ENCODE results near the gene NHS.

Gene NHS

DNA sequence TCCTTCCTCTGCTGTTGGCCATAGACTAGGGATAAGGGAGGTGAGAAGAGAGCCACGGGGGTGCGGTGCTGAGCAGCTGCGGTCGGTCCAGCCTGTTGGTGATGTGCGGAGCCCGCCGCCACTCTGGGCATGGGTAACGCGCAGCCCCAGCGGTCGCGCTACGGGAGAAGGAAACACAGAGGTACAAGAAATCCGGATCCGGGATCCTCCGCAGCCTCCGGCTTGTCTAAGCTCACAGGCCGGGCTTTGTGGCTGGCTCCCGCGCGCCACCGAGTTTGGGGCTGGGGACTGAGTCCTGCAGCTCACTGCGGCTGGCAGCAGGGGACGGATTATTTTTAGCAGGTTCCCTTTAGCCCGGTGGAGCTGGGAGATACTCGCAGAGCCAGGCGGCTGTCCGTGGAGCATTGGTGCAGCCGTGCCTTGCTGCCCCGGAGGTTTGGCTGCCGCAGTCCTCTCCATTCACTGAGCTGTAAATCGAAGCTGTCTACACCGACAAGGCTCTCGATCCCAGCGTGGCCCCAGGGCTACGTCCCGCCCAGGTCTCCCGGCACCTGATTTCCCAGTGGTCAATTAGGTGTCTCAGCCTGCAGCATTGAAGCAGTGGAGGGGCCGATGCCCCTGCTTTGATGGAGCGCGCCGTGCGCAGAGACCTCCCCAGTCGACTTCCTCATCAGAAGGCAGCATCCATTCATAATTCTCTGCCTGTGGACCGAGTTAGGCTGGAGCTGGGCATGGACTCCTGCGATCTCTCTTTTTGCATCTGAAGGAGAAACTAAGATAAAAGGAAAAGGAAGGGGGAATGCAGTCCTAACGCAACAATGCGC lies 280.4 kb downstream of the NHS start:
- Histone ChIP-seq H3K4me2 (ENCODE audit: low read depth, low read length) (no peak overlapping the region), H3K4me1 (ENCODE audit: low read length) (no peaks in the 10 kb centered on the region), H3K36me3 (replicated peaks; ENCODE audit: insufficient read depth, low read length) (no peaks in the 10 kb centered on the region), H3K9me3 (replicated peaks; ENCODE audit: insufficient read depth, low read length) (no peaks in the 10 kb centered on the region), H3K9me2 (replicated peaks; ENCODE audit: insufficient read depth, low read length) (no peaks in the 10 kb centered on the region), H3K27me3 (replicated peaks; ENCODE audit: insufficient read depth, low read length) (no peaks in the 10 kb centered on the region), H4K20me1 (ENCODE audit: insufficient read depth, low read length) (no peaks in the 10 kb centered on the region), H3K9ac (ENCODE audit: low read length) (no peak overlapping the region), H3K4me3 (ENCODE audit: low read length) (no peak overlapping the region), H3F3A (ENCODE audit: insufficient read depth, low read length) (no peaks in the 10 kb centered on the region), H3K27ac (ENCODE audit: low read length) (no peak overlapping the region), H2AFZ (ENCODE audit: low read length) (no peak overlapping the region), H3K79me2 (ENCODE audit: low read length) (no peaks in the 10 kb centered on the region)
- DNase-seq, result no peak
- TF ChIP-seq, protein P1, sequence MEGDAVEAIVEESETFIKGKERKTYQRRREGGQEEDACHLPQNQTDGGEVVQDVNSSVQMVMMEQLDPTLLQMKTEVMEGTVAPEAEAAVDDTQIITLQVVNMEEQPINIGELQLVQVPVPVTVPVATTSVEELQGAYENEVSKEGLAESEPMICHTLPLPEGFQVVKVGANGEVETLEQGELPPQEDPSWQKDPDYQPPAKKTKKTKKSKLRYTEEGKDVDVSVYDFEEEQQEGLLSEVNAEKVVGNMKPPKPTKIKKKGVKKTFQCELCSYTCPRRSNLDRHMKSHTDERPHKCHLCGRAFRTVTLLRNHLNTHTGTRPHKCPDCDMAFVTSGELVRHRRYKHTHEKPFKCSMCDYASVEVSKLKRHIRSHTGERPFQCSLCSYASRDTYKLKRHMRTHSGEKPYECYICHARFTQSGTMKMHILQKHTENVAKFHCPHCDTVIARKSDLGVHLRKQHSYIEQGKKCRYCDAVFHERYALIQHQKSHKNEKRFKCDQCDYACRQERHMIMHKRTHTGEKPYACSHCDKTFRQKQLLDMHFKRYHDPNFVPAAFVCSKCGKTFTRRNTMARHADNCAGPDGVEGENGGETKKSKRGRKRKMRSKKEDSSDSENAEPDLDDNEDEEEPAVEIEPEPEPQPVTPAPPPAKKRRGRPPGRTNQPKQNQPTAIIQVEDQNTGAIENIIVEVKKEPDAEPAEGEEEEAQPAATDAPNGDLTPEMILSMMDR (IDR thresholded peaks at IDR 0.05; ENCODE audit: low read length), result no peak

DNA sequence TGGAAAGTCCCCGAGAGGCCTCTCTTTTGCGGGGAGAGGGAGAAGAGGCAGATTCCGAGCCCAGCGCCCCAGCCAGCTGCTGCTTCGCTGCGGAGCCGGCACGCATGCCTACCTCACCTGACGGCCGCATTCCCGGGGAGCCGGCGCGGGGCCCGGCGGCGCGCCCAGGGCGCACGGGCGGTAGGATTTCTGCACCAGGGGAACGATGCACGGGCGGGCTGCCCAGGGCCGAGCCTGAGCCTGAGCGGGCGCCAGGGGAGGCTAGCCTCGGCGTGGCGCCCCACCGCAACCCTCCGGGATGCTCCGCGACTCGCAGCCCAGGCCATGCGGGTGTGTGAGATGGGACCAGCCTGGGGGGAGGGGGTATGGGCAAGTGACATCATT lies 281.0 kb downstream of the NHS start:
- H3F3A ChIP-seq (ENCODE audit: insufficient read depth, low read length), result no peaks in the 10 kb centered on the region
- H3K27me3 ChIP-seq (replicated peaks; ENCODE audit: insufficient read depth, low read length), result no peaks in the 10 kb centered on the region
- no peaks in the 10 kb centered on the region for H4K20me1 ChIP-seq (ENCODE audit: insufficient read depth, low read length)
- H3K36me3 ChIP-seq (replicated peaks; ENCODE audit: insufficient read depth, low read length), result no peaks in the 10 kb centered on the region
- no peak for DNase-seq
- no peak overlapping the region for H2AFZ ChIP-seq (ENCODE audit: low read length)
- no peak overlapping the region for H3K4me3 ChIP-seq (ENCODE audit: low read length)
- H3K4me2 ChIP-seq (ENCODE audit: low read depth, low read length), result no peak overlapping the region
- TF ChIP-seq, protein P1 (IDR thresholded peaks at IDR 0.05; ENCODE audit: low read length), result no peak
- no peak for TF ChIP-seq EZH2 (optimal IDR thresholded peaks at IDR 0.05; ENCODE audit: low read depth, low read length)
- TF ChIP-seq EZH2phosphoT487 (IDR thresholded peaks at IDR 0.05; ENCODE audit: low read length), result no peak
- no peak overlapping the region for H3K9ac ChIP-seq (ENCODE audit: low read length)
- no peaks in the 10 kb centered on the region for H3K79me2 ChIP-seq (ENCODE audit: low read length)
- H3K9me2 ChIP-seq (replicated peaks; ENCODE audit: insufficient read depth, low read length), result no peaks in the 10 kb centered on the region
- H3K27ac ChIP-seq (ENCODE audit: low read length), result no peak overlapping the region
- H3K9me3 ChIP-seq (replicated peaks; ENCODE audit: insufficient read depth, low read length), result no peaks in the 10 kb centered on the region
- no peaks in the 10 kb centered on the region for H3K4me1 ChIP-seq (ENCODE audit: low read length)

DNA sequence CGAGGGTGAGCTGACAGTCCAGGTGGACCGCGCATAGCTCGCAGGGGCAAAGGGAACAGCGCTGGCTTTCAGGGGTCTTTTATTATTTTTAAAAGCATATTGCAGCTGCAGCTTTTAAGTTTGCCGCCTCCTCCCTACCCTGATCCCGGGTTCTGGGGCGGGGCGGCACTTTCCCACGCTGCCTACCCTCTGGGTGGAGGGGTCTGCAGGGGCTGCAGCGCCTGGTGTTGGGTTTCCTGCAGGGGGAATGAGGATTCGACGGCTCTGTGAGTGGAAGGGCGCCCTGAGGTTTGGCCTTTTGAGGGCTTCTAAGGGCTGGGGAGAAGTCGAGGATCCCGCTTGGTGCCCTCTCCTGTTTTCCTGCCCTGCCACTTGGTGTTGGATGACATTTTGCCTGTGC lies 281.6 kb downstream of the NHS start:
- Histone ChIP-seq H3K27ac (ENCODE audit: low read length) (no peak overlapping the region), H3K9me2 (replicated peaks; ENCODE audit: insufficient read depth, low read length) (no peaks in the 10 kb centered on the region), H3K4me1 (ENCODE audit: low read length) (no peaks in the 10 kb centered on the region), H3K9me3 (replicated peaks; ENCODE audit: insufficient read depth, low read length) (no peaks in the 10 kb centered on the region), H3F3A (ENCODE audit: insufficient read depth, low read length) (no peaks in the 10 kb centered on the region), H3K36me3 (replicated peaks; ENCODE audit: insufficient read depth, low read length) (no peaks in the 10 kb centered on the region), H2AFZ (ENCODE audit: low read length) (no peak overlapping the region), H3K27me3 (replicated peaks; ENCODE audit: insufficient read depth, low read length) (no peaks in the 10 kb centered on the region), H3K4me2 (ENCODE audit: low read depth, low read length) (no peak overlapping the region), H3K4me3 (ENCODE audit: low read length) (no peak overlapping the region), H3K9ac (ENCODE audit: low read length) (no peak overlapping the region), H4K20me1 (ENCODE audit: insufficient read depth, low read length) (no peaks in the 10 kb centered on the region), H3K79me2 (ENCODE audit: low read length) (no peaks in the 10 kb centered on the region)
- DNase-seq, result no peak
- TF ChIP-seq EZH2 (optimal IDR thresholded peaks at IDR 0.05; ENCODE audit: low read depth, low read length), result no peak
- TF ChIP-seq, protein P1 (IDR thresholded peaks at IDR 0.05; ENCODE audit: low read length), result no peak
- no peak for TF ChIP-seq EZH2phosphoT487 (IDR thresholded peaks at IDR 0.05; ENCODE audit: low read length)
